C4-2B (cell line): ENCODE results near the gene CMPK1.

ENCODE experiments used
- ZFX ChIP-seq: fragments of 450-650 bp; IDR thresholded peaks from 2 replicates; pipeline ENCODE4 v1.6.1; 2017
- TF ChIP-seq, protein P1 (sequence below): fragments of 450-650 bp; conservative IDR thresholded peaks from 2 replicates; pipeline ENCODE4 v1.5.1; 2017; ENCODE audit warnings: mild to moderate bottlenecking

DNA sequence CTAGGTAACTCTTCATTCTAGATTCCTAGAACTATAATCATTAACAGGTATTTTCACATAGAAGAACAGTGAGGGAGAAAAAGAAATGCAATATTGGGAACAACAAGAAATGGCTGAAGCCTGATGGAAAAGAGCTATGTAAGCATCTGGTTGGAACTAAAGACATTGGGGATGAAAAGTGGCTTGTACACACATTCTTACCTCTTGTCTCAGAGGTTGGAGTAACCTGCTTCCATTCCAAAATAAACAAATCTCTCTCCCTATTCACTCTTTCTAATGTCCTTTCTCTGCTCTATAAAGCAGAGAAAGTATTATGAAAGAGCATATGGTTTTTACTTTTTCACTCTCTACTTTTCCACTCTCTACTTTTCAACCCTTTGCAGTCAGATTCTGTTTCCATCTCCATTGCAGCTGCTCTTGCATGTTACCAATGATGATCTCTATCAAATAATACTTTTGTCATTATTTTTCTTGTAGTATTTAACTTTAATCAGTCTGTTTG is 37.5 kb downstream of the CMPK1 start:
- TF ChIP-seq, protein P1, sequence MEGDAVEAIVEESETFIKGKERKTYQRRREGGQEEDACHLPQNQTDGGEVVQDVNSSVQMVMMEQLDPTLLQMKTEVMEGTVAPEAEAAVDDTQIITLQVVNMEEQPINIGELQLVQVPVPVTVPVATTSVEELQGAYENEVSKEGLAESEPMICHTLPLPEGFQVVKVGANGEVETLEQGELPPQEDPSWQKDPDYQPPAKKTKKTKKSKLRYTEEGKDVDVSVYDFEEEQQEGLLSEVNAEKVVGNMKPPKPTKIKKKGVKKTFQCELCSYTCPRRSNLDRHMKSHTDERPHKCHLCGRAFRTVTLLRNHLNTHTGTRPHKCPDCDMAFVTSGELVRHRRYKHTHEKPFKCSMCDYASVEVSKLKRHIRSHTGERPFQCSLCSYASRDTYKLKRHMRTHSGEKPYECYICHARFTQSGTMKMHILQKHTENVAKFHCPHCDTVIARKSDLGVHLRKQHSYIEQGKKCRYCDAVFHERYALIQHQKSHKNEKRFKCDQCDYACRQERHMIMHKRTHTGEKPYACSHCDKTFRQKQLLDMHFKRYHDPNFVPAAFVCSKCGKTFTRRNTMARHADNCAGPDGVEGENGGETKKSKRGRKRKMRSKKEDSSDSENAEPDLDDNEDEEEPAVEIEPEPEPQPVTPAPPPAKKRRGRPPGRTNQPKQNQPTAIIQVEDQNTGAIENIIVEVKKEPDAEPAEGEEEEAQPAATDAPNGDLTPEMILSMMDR, result no peak
- no peak for TF ChIP-seq ZFX
